ENCODE measurements around the gene UXS1.

GRCh38 chr2:106094131-106094841 lies 99.8 kb downstream of the UXS1 start:
- TF ChIP-seq, protein P1, sequence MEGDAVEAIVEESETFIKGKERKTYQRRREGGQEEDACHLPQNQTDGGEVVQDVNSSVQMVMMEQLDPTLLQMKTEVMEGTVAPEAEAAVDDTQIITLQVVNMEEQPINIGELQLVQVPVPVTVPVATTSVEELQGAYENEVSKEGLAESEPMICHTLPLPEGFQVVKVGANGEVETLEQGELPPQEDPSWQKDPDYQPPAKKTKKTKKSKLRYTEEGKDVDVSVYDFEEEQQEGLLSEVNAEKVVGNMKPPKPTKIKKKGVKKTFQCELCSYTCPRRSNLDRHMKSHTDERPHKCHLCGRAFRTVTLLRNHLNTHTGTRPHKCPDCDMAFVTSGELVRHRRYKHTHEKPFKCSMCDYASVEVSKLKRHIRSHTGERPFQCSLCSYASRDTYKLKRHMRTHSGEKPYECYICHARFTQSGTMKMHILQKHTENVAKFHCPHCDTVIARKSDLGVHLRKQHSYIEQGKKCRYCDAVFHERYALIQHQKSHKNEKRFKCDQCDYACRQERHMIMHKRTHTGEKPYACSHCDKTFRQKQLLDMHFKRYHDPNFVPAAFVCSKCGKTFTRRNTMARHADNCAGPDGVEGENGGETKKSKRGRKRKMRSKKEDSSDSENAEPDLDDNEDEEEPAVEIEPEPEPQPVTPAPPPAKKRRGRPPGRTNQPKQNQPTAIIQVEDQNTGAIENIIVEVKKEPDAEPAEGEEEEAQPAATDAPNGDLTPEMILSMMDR (IDR thresholded peaks at IDR 0.05) = no peak
- TF ChIP-seq POLR2A (IDR thresholded peaks at IDR 0.05) = no peak
